CD4-positive, alpha-beta T cell treated with Interleukin-17A for 4 hours (primary cell): ENCODE measurements around the gene CDC7.
"Not testable (repeated sequence)": the region's sequence is repeated elsewhere in the genome, so short reads cannot be mapped to it uniquely, and the experiment has no call there.

Experiments used
- DNase-seq: peaks from one replicate; pipeline ENCODE4 v3.0.0-alpha.2; 2020; ENCODE audit warnings: mixed read lengths

The CDC7 gene

GRCh38 chr1:91500756-91501522, at the start of gene CDC7:
CDC7 (plus strand) TSS chr1:91500851; CDS start chr1:91501717, 866 bp downstream.
- DNase-seq: peak; percentile 91

GRCh38 chr1:91454136-91454535, 46.5 kb upstream of the CDC7 start:
- DNase-seq: no peak

DNA sequence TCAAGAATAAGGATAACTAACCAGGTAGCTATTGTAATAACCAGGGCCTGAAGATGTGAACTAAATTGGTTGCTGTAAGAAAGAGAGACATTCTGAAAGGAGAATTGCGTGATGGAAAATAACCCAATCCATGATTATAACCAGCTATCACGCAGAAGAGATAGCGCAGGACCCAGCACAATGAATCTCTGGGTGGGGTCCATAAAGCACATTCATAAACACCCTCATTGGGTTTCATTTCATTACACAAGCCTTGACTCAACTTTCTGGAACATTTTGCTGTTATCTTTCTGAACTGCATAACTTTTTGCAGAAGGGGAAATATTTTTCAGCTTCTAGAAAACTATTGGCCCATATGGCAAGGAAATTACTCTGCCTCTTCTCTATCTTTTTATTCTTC, 45.3 kb upstream of the CDC7 start:
- no peak for DNase-seq

DNA sequence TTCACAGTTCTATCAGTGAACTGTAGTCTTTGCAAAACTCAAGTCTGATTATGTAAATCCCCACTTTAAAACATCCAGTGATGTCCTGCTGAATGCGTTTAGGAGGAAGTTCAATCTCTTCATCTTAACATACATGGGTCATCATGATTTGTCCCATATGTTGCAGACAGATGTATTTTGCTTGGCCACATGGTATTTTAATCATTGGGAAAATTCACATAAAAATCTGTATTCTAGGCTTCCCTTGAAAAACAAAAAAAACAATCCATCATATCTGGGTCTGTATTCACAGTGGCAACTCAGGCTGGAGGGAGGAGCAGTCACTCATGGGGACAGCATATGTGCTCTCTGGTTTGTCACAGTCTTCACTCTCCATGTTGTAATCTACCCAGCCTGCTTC, 44.8 kb upstream of the CDC7 start:
- no peak for DNase-seq

- DNase-seq: not testable (repeated sequence)
These were observed 35.3 kb upstream of the CDC7 start for GRCh38 chr1:91465350-91465749.

DNA sequence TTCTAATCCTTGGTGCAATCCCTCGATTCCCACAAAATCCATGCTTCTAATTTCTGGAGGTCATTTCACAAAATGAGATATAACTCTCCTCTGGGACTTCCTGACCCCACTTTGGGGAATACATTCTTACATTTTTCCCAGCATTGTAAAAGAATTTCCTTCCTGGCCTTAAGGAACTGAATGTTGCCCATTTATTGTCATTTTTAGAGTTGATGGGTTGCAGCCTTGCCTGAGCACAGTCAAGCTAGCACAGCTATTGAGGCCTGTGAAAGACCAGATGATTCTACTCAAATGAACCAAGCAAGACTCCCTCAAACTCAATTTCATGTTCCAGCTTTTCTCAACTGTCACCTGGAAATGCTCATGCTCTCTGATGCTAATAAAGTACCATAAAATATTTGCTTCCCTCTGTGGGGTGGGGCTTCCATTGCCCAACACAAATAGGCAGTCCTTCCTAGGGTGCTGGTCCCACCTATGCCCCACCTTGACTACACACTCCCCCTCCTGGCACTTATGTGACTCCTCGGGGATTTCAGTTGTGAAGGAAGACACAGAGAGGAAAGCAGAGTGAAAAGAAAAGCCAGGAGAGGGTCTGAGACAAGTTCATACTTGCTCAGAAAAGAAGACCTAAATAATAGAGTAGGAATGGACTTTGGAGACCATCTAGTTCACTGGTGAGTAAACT, 24.0 kb upstream of the CDC7 start:
- no peak for DNase-seq

GRCh38 chr1:91487469-91487868, 13.2 kb upstream of the CDC7 start:
- DNase-seq: no peak

DNA sequence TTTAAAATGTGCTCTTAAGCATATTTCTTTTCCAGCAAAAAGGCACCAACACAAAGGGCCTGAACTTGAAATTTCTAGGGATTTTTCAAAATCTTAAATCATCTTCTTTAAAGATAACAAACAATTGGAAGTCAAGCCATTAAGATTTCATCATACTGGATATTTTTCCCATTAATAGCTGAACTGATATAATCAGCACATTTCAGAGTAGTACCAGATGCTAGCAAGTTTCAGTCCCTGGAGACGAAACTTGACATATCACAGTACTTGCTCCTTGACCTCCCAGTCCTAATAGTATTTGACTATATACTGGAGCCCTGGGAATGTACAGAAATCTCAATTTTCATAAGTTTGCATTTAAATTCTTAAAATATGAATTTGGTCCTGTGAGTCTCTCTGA, 10.2 kb upstream of the CDC7 start:
- no peak for DNase-seq

GRCh38 chr1:91498035-91498434, 2.6 kb upstream of the CDC7 start:
- DNase-seq: no peak

DNA sequence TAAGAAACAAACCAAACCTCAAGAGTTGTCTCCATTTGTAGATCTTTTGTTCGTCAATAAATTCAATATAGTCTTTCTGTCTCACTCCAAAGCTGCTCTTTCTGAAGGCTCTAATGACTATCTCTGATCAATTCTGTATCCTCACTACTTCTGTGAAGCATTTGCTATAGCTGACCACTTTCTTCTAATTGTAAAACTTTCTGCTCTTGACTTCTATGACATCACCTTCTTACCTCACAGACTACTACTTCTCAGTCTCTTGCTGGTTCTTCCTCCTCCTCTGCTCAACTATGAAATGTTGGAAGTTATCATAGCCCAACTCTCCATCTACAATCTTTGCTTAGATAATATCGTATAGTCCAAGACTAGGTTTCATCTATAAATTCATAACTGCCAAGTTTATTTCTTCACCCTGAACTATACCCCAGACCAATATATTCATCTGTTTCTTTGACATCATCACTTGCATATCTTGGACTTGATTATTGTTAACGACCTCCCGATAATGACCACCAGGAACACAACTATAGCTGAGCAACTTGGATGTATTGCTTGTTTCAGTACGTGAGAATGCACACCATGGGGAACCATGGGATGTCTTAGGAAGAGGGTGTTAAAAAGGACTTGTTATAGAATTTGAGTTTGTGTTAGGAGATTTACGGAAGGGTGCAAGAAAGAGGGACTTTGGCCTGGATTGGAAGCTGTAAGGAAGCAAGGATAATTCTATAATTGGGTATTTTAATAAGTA, 2.0 kb upstream of the CDC7 start:
- no peak for DNase-seq

GRCh38 chr1:91499346-91499745, 1.3 kb upstream of the CDC7 start:
- DNase-seq: no peak

DNA sequence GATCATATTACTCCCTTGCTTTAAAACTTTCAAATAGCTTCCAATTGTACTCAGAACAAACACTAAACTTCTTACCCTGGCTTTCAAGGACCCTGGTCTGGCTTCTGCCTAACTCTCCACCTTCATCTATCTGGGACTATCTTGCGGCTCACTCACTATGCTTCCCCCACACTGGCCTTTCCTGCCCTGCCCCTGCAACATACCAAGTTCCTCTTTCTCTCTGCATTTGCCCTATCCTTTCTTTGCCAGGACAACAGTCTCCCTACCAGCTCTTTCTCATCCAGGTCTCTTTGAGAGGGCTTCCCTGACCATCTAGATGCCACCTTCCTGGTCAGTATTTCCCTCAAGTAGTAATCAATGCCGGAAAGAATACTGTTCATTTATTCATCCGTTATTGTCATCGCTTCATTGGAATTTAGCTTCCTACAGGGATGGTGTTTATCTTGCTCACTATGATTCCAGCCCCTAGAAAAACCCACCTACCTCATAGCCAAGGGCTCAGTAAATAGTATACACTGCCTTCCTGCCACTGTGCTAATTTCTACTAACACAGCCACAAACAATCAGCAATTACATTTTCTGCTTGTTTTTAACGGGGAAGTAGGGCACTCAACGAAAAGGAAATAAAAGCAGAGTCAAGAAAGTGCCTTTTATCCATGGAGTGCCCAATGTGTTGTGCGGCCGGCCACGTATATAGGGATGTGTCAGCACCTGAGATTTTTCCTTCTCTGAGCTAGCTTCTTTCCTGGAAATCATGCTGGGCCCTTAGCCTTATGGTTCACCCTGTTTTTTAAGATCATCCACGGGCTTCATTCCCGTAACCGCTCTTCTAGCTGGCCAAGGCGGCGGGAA, 521 bp upstream of the CDC7 start:
- DNase-seq: no peak

- DNase-seq: no peak
These were observed 836 bp downstream of the CDC7 start for GRCh38 chr1:91501523-91501851.

- DNase-seq: no peak
These were observed 1.5 kb downstream of the CDC7 start for GRCh38 chr1:91501971-91502671.

DNA sequence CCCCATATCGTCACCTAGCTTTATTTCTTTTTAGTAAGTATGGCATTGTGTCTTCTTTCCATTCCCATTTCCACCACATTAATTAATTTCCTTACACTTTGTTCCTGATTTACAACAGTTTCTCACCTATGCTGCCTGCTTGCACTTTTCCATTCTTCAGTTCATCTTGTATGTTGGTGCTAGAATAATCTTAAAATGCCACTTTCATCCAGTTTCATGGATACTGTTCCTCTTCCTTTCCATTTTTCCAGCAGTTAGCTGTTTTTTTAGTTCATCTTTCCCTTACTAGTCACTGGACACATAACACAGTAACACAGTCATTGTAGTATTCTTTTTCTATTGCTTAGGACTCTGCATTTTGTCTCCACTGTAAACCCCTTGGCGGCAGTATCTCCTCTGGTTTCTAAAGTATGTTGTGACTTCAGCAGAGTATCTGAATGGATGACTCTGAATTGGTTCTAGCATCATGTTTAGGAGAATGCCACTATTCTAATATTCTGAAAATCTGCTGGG, 2.1 kb downstream of the CDC7 start:
- no peak for DNase-seq

DNA sequence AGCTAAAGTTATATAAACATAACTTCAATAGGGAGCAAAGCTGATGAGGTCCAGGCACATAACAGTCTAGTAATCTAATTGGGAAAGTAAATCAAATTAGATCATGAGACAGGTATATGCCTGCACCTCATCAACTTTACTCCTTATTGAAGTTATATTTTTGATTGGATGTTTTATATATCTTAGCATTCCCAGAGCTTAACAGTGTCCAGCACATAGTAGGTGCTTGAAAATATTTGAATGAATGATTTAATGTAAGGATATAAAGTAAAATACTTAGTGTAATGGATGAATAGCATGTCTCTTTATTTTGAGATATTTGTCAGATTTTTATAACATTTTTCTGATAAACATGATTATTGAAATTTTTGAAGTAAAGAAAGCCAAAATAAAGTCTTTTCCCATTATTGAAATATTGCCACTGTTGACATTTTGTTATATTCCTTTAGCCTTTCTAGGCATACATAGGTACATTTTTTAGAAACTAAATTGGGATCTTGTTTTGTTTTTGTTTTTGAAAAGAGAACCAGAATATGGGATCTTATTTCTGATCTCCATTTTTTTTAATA, 2.8 kb downstream of the CDC7 start:
- DNase-seq: no peak

DNA sequence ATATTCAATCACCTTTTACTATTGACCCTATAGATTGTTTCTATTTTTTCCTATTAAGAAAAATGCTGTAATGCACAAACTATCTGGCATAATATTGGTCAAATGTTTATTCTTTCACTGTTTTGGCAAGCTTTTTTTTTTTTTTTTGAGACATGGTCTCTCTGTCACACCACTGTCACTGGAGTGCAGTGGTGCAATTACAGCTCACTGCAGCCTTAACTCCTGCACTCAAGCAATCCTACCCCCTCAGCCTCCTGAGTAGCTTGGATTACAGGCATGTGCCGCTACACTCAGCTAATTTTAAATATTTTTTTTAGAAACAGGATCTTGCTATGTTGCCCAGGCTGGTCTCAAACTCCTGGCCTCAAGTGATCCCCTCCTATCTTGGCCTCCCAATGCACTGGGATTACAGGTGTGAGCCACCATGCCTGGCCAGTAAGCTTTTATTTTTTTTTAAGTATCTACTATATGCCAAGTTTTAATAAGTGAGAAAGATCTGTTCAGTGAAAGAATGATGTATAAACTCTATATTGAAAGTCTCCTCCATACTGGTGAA, 3.4 kb downstream of the CDC7 start:
- no peak for DNase-seq

- DNase-seq: no peak
These were observed 4.4 kb downstream of the CDC7 start for GRCh38 chr1:91505086-91505485.

GRCh38 chr1:91506071-91506470, 5.4 kb downstream of the CDC7 start:
- DNase-seq: no peak

DNA sequence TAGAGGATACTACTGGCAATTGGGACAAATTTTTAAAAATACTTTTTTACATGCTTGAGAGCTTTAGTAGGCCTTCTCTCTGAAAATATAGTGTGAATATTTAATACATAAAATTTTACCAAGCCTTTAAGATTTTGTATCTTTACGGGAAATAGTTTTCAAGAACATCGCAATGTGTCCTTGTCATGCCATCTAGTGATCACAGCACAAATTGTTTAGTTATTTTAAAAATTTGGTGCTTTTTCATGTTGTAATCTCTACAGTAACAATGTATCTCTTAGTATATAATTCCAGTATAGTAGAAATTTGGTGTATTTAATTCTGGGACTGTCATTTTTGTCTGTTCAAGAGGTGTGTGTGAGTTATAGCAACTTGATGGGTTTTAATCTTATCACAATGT, 6.7 kb downstream of the CDC7 start:
- no peak for DNase-seq

- DNase-seq: no peak
These were observed 10.1 kb downstream of the CDC7 start for GRCh38 chr1:91510754-91511153.
